ENCODE data around the gene FSTL4.
"Not testable (repeated sequence)": the region's sequence is repeated elsewhere in the genome, so short reads cannot be mapped to it uniquely, and the experiment has no call there.

FSTL4 gene

GRCh38 chr5:133399247-133399891 lies 213.0 kb downstream of the FSTL4 start:
- no peak for DNase-seq

- no peak for DNase-seq
Measured at GRCh38 chr5:133398646-133399101, 213.7 kb downstream of the FSTL4 start.

DNA sequence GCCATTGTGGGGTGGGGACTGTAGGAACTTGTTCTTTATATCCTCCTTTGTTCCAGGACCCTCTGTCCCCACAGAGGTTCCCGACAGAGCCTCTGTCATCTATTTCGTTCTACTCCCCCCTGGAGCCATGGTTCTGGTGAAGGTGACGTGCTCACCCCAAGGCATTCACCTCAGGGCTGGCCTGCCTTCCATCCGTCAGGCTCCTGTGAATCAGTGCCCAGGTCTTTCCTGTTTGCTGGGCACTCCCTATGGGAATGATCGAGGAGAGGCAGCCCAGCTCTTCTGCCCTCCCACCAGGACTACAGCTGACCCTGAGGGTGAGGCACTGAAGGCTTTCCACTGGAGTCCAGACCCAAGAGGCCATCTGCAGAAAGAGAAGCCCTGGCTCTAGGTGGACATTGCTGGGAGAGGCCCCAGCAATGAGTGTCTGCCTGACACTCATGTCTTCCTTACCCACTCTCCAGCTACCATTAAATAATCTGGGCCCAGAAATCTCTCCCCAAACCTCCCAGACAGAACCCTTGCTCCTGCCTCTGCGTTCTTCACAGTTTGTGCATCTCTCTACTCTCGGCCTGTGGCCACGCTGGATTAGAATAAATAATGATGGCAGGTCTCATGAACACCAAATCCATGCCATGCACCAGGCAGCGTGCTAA lies 214.2 kb downstream of the FSTL4 start:
- DNase-seq = no peak

DNA sequence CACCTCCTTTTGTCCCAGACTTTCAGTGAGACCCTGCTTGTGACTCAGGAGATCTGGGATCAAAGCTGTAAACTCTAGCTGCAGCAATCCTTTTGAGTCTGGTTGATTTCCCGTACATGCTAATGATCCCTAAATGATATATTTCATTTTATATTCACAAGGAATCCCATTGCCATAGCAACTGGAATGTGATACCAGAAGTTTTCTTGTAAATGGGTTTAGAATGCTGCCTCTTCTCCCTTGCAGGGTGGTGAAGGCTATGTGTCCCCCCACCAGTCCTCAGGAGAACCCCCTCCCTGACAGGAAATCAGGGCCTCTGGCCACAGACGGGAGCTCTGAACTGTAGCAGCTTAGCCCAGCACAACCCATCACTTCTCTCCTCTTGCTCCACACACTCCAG lies 215.0 kb downstream of the FSTL4 start:
- DNase-seq = no peak

DNA sequence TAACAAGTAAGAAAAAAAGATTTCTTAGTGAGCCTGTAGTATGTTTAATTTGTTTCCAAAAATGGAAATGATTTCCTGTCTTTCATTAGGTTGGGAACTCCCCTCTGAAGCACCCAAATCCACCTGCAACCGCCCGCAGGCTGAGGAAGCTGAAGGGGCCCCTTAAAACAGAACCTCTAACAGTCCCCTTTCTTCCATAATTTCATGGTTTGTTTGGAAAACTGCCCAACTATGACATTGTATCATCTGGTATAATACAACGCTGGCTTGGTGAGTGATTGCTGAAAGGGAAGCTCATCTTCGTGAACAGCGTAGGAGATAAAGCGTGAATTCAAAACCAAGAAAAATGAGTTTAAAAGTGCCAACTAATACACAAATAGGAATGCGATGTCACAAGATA lies 215.5 kb downstream of the FSTL4 start:
- no peak for DNase-seq

- DNase-seq = no peak
Measured at GRCh38 chr5:133396187-133396741, 216.1 kb downstream of the FSTL4 start.

DNA sequence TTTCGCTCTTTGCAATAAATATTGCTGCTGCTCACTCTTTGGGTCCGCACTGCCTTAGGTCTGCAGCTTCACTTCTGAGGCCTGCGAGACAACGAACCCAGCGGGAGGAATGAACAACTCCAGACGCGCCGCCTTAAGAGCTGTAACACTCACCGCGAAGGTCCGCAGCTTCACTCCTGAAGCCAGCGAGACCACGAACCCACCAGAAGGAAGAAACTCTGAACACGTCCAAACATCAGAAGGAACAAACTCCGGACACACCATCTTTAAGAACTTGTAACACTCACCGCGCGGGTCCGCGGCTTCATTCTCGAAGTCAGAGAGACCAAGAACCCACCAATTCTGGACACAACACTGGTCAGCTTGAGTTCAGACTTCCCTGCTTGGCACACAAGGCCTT lies 217.1 kb downstream of the FSTL4 start:
- not testable (repeated sequence) for DNase-seq

- DNase-seq = not testable (repeated sequence)
Measured at GRCh38 chr5:133394477-133394817, 217.9 kb downstream of the FSTL4 start.

DNA sequence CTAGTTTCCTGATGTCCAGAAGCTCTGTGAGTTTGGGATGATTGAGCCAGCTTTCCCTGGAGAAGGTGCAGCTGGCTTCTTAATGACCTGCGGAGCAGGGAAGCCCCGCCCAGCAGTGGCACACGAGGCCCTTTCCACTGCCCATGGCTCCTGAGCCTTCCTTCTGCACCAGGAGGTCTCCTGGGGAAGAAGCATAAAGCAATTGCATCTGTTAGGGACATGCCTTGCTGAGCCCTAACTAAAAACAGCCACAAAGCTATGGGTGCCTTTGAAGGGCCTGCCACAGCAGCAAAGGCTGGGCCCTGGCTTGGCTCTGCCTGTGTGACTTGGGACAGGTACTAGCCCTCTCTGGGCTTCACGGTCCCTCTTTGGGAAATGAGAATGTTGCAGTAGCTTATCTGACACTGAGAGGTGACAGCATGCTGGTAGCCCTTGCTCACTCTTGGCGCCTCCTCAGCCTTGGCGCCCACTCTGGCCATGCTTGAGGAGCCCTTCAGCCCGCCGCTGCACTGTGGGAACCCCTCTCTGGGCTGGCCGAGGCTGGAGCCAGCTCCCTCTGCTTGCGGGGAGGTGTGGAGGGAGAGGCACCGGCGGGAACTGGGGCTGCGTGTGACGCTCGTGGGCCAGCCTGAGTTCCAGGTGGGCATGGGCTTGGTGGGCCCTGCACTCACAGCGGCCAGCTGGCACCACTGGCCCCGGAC lies 218.4 kb downstream of the FSTL4 start:
- no peak for DNase-seq

DNA sequence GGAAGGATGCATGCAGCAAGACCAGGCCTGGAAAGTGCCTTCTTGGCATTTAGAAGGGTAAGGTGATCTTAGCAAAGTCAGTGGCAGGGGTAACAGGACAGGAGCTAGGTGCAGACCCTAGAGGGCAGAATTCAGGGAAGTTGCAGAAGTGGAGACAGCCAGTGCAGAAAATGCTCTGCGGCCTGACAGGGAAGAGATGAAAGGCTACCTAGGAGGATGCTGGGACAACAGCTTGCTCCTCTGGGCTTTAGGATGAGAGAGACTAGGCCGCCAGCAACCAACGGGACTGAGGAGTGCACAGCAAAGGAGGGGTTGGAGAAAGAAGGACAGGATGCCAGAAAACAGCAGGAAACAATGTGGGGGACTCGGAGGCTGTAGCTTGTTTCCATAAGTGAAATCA lies 219.9 kb downstream of the FSTL4 start:
- no peak for DNase-seq

GRCh38 chr5:133391354-133392136 lies 220.8 kb downstream of the FSTL4 start:
- DNase-seq = no peak

DNA sequence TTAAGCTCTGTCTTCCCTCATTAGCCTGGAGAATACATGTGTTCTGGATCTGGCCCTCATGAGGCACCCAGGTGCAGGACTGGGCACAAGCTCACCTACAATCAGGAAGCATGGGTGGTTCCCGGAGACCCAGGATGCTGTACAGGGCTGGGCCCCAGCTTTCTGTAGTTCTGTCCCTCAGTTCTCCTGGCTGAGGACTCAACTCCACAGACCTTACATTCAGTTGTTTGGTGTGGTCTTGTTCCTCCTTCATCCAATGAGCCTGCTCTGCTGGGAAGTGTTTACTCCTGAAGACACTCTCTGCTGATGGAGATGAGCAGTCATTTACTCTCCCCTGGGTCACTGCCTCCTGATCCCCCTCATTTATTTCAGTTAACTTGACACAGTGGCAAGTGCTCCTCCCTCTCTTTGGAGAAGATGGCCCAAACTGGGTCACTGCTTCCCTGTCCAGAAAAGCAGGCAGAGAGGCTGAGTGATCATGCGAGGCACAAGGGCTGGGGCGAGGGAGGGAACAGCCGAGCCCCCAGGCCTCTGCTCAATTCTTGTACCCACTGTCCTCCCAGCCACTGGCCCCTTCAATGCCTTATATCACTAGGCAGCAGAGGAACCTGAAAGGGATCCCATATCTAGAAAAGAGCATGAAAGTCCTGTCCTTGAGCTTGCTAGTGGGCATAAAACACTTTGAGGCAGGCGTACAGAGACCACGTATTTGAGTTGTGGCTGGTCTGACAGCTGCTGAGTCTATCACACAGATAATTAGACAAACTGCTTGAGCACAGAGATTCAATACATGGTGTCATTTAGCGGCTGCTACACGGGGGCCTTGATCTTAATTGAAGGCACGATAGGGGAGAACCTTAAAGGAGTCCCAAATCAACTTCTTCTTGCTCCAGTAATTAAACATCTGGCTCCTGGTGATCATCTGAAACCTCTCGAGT lies 221.7 kb downstream of the FSTL4 start:
- DNase-seq = no peak

DNA sequence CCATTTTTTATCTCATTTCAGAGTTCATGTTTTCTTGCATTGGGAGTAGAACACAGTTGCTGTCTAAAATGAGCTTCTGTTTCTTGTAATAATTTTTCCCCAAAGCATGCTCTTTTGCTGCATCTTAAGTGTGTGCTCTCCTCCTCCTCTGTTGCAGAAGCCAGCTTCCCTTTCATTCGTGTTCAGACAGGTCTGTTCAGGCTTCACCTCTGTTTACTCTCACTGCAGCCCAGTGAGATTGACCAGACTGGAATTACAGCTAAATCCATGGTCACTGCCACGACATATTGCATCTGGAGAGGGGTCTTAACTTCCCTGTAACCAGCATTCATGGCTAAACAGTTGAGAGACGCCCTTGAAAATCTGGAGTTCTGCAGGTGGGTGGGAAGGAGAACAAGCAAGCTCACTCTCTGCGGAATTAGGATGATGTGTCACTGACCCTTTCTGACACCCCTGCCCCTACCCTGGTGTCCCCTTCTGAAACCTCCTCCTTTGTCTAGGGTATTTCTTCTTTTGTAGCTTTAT lies 223.2 kb downstream of the FSTL4 start:
- DNase-seq = no peak

DNA sequence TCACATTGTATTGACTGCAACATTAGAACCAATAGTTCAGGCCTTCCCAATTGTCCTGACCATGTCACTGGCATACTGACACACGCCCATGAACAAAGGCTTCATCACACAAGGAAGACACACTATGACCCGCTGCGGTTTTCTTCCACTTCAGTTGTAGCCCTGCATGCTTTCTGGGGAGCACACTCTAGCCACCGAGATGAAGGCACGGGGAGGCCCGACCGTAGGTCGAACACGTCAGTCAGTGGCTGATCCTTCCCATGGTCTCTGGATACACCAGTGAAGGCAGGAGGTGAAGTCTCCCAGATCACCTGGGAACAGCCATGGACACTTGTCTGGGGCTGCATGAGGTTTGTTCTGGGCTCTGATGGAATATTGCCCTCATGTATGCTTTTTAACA lies 224.7 kb downstream of the FSTL4 start:
- DNase-seq = no peak

DNA sequence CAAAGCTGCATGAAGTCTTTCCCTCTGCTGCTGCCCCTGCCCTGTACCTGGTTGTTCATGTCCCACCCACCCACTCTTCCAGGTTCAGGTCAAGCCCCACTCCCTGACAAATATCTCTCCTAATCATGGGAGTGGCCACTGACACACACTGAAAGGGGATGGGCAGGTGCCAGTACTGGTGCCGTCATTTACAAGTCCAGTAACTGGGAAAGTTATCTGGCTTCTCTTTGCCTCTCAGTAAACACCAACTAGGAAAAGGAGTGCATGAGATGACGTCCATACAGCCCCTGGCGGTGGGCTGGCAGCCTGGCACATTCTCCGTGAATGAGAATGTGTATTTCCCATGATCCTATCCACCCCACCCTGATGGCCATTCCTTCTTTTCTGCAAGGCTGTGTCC lies 225.2 kb downstream of the FSTL4 start:
- no peak for DNase-seq

GRCh38 chr5:133386662-133387061 lies 225.7 kb downstream of the FSTL4 start:
- no peak for DNase-seq

GRCh38 chr5:133385346-133385745 lies 227.0 kb downstream of the FSTL4 start:
- DNase-seq = no peak

- no peak for DNase-seq
Measured at GRCh38 chr5:133384903-133385302, 227.4 kb downstream of the FSTL4 start.

DNA sequence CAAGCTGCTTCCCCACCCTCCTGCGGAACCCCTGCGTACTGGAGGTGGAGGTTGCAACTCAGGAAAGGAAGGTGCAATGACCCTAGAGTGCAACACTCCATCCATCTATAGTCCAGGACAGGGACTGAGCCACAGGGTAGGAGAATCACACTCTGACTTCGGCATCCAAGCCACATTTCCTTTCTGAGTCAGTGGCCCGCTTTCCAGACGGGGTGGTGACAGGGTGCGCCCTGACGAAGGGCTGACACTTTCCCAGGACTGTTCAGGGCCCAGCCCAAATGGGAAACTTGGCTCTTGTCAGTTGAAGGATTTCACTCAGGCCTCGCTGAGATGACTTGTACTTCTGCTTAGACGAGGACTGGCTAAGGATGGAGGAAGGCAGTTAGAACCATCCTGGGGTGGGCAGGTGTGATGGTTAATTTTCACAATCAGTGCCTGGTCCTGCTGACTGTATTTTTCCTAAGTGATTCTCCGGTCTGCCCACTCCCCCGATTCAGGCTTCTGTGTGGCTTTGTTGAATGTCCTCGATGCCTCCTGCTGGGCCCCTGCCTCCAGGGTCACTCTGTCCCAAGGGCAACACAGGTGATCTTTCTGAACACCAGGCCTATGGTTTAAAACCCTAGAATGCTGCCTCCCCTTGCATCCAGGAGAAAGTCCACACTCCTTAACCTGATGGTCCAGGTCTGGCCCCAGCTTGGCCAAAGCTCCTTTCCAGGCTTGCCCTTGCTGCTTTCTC lies 228.1 kb downstream of the FSTL4 start:
- DNase-seq = no peak

DNA sequence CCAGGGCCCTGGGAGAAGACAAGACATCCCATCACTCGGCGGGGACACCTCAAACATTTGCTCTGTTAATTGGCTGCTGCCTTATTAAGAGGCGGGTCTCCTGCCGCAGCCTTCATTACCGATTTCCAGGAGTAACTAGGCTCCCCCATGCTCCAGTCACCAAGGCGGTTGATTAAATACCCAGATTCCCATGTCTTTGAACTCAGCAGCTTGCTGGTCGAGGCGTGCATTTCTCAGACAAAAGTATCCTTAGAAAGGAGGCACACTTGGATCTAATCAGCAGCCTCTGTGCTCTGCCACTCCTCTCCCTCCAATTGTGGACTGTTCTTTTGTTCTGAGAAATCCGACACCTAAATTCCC lies 228.8 kb downstream of the FSTL4 start:
- DNase-seq = no peak

Measured in activated effector memory CD4-positive, alpha-beta T cell treated with Interleukin-2 at 50 U/mL for 16 hours (primary cell).